Superior temporal gyrus (tissue), 1 donor: ENCODE data around the gene RAP1GAP.
"Not testable (repeated sequence)": the region's sequence is repeated elsewhere in the genome, so short reads cannot be mapped to it uniquely, and the experiment has no call there.

ENCODE experiments used
- DNase-seq: peaks from one replicate; pipeline ENCODE4 v3.0.0-alpha.2; 2016; ENCODE audit errors: extremely low spot score

The RAP1GAP gene

DNA sequence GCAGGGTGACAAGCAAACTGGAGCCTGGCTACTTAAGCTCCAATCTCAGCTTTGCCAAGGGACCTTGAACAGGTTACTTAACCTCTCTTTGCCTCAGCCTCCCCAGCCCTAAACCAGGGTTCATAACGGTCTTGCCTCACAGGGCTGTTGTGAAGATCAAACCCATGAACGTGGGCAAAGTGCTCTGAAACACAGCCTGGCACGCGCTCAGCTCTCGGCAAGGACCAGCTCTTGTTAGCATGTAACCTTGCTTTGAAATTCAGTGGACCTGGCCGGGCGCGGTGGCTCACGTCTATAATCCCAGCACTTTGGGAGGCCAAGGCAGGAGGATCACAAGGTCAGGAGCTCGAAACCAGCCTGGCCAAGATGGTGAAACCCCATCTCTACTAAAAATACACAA is 24.8 kb downstream of the RAP1GAP start:
- DNase-seq: no peak

- DNase-seq: no peak
Observed at GRCh38 chr1:21643624-21644023, 25.5 kb downstream of the RAP1GAP start.

- DNase-seq: no peak
Observed at GRCh38 chr1:21641967-21642739, 27.0 kb downstream of the RAP1GAP start.

GRCh38 chr1:21641537-21641936 is 27.6 kb downstream of the RAP1GAP start:
- no peak for DNase-seq

DNA sequence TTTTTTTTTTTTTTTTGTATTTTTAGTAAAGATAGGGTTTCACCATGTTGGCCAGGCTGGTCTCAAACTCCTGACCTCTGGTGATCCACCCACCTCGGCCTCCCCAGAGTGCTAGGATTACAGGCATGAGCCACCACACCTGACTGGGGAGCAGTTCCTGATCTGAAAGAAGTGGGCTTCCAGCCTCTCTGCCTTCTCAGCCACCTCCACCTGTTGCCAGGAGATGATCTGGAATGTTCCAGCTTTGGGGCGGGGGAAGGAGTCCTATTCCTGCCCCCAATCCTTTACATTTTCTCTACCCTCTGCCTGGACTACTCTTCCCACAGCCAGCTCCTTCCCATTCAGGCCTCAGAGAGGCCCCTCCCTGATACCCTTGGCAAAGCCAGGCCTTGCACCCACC is 28.1 kb downstream of the RAP1GAP start:
- DNase-seq: no peak

DNA sequence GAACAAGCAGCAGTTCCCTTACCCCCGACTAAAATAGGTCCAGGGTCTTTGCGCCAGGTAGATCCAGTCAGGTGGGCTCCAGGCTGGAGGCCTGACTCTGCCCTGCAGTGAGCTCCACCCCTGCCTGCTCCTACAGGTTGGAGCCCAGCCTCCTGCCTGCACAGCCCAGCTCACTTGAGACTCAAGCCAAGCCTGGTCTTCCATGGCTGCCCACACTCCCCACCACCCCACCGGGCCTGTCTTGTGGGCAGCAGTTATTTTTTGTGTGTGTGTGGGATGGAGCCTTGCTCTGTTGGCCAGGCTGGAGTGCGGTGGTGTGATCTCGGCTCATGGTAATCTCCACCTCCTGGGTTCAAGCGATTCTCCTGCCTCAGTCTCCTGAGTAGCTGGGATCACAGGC is 28.5 kb downstream of the RAP1GAP start:
- no peak for DNase-seq

DNA sequence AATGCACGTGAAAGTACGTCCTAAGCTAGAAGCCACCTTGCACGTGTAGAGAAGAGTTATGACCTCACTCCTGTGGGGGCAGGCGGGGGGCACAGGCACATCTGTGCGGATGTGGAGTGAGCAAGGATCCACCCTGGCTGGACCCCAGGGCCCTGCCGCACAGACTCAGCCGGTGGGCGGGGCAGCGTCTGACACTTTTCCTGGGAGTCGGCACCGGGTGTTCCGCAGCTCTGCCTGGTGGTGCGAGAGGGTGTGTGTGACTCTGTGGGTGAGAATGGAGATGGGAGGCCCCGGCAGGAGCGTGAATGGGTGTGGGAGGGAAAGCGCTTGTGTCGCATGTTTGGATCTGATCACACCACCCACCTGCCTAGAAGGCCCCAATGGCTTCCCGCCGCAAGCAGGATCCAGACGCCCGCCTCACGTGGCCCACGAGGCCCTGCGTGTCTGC is 29.5 kb downstream of the RAP1GAP start:
- DNase-seq: peak; percentile 56

DNA sequence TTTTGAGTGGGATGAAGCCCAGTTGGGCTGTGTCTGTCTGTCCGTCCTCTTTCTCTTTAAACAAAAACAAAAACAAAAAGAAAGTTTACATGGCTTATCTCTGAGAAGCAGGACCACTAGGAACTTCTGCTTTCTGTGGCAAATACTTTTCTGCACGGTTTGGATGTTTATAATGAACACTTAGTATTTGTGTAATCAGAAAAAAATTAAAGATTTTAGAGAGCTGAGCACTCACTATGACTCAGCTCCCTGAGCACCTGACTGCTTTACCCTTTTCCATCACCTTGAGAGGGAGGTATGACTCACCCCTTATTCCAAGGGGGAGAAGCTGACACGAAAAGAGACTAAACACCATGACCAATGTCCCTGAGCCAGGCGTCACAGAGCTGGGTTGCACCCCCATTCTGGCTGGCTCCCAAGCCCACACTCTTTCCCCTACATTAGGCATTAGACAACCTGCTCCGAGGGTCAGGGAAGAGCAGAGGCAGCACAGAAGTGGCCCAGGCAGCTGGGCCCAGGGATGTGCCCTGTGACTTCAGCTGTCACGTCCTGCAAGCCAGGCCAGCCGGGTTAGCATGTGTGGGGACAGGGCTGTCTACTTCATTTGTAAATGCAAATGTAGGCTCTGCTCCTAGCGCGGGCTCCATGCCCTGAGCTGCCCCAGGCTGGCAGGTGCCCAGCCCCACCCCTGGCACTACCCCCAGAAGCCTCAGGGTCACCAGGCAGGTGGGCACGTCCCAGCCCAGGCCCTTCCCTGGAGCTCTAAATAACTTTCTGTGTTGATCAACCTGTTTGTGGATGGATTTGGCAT is 30.4 kb downstream of the RAP1GAP start:
- no peak for DNase-seq

GRCh38 chr1:21637514-21637913 is 31.6 kb downstream of the RAP1GAP start:
- DNase-seq: no peak

GRCh38 chr1:21636029-21636428 is 33.1 kb downstream of the RAP1GAP start:
- no peak for DNase-seq

GRCh38 chr1:21634806-21635535 is 34.2 kb downstream of the RAP1GAP start:
- DNase-seq: no peak

- DNase-seq: no peak
Observed at GRCh38 chr1:21633992-21634805, 35.0 kb downstream of the RAP1GAP start.

DNA sequence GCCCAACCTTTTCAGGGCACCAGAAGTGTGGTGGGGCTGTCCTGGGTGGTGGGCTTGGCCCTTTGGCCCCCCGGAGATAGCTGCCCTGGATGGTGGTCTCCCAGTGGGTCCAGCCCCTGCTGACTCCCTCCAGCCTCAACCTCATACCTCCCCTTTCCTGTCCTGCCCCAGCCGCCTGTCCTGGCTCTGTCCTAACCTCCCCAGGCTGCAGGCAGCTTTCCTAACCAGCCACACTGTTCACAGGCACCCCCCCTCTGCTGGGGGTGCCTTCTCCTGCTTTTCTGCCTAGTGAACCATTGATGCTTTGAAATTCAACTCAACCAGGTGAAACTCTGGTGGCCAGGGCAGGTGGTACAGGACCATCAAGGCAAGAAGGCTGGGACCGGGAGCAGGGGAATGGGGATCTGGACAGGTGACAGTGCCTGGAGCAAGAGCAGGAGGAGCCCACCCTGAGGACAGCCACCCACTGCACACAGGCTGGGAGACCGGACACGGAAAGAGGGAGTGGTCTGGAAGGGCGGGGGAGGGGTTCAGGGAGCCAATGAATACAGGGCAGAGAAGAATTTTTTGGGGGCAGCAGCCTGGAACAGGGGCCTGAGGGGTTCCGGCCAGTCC is 35.9 kb downstream of the RAP1GAP start:
- no peak for DNase-seq

GRCh38 chr1:21631944-21632887 is 36.9 kb downstream of the RAP1GAP start:
- DNase-seq: no peak

- DNase-seq: not testable (repeated sequence)
Observed at GRCh38 chr1:21631590-21631943, 37.6 kb downstream of the RAP1GAP start.

DNA sequence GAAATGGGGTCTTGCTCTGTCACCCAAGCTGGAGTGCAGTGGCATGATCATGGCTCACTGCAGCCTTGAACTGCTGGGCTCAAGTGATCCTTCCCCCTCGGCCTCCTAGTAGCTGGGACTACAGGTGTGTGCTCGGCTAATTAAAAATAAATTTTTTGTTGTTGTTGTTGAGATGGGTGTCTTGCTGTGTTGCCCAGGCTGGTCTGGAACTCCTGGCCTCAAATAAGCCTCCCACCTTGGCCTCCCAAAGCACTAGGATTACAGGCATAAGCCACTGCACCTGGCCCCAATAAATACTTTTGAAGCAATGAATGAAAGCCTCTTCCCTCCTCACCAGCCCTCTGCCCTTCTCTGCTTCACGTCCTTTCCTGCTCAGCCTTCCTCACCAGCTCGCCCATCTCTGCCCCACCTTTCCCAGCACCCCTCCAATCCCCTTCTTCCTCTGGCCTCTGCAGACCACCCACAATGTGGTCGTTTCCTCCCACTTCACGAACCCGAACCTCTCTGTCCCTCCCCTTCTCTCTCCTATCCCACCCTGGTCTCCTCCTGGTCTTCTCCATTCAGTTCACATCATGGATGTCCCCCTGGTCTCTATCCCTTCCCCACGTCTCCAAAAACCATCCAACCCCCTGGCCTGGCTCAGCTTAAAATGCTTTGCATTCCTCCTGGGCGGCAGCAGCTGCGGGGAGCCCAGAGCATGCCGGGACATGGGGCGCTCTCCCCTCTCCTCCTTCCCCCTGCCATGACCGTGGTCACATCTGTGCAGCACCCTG is 38.4 kb downstream of the RAP1GAP start:
- DNase-seq: no peak

DNA sequence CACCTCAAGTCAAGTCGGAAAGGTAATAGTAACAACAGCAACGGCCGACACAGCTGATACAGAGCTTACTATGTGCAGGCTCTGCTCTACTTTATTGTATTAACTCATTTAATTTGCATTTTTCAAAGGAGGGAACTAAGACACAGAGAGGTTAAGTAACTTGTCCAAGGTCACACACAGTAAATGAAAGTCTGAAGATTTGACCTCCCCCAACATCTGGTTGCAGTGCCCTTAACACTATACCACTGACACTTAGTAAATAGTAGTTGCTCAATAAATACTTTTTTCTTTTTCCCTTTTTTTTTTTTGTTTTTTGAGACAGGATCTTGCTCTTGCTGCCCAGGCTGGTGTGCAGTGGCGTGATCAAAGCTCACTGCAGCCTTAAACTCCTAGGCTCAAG is 39.2 kb downstream of the RAP1GAP start:
- DNase-seq: no peak

DNA sequence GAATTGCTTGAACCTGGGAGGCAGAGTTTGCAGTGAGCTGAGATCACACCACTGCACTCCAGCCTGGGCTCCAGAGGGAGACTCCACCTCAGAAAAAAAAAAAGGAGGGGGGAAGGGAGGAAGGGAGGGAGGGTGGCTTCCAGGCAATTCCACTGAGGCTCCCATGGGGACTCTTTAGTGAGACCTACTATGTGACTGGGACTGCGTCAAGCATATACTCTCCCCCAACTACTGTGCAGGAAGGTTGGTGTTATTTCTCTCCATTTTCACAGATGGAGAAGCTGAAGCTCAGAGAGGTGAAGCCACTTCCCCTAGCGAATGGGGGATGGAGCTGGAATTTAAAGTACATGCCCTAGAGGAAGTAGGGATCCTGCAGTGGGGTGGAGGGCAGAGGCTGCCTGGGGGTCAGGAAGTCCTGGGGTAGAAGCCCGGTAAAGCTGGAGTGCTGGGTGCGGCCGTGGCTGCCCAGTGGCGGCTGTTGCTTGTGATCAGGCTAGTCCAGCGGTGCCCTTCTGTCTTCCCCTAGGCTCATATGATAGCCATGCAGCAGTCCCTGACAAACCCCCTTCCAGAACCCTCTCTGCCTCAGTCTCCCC is 40.3 kb downstream of the RAP1GAP start:
- no peak for DNase-seq

GRCh38 chr1:21626921-21627339 is 42.2 kb downstream of the RAP1GAP start:
- DNase-seq: no peak
